Mesenchymal stem cell (in vitro differentiated cells and primary cell): Measurements from ENCODE around the gene NEK11.

Experiments
- DNase-seq: peaks from one replicate; pipeline ENCODE4 v3.0.0-alpha.2; 2013
- H2AFZ ChIP-seq: one replicate; pipeline ENCODE4 v1.6.1; 2013; ENCODE audit warnings: low read depth, mild to moderate bottlenecking, control low read depth, inconsistent platforms, low read length, moderate library complexity
- H2AK5ac ChIP-seq: 2 replicates; pipeline ENCODE4 v1.6.1; 2013; ENCODE audit warnings: low read length, moderate library complexity, mild to moderate bottlenecking, inconsistent platforms; ENCODE audit not compliant: severe bottlenecking
- H2BK120ac ChIP-seq: one replicate; pipeline ENCODE4 v1.6.1; 2013; ENCODE audit warnings: low read depth, mild to moderate bottlenecking, inconsistent platforms, low read length, moderate library complexity
- H2BK12ac ChIP-seq, 2 experiments: one replicate each; pipeline ENCODE4 v1.6.1; 2013; ENCODE audit warnings: inconsistent platforms in 2 of 2, low read length in 2 of 2, mild to moderate bottlenecking in 2 of 2, moderate library complexity in 2 of 2, control low read depth in 1 of 2
- H2BK15ac ChIP-seq: one replicate; pipeline ENCODE4 v1.6.1; 2013; ENCODE audit warnings: mild to moderate bottlenecking, low read depth, inconsistent platforms; ENCODE audit not compliant: poor library complexity, severe bottlenecking
- H2BK5ac ChIP-seq: 2 replicates; pipeline ENCODE4 v1.6.1; 2013; ENCODE audit warnings: low read depth, mild to moderate bottlenecking, low read length, control low read depth, inconsistent platforms; ENCODE audit not compliant: poor library complexity, severe bottlenecking
- H3K14ac ChIP-seq, 2 experiments: one replicate each; pipeline ENCODE4 v1.6.1; 2013; ENCODE audit warnings: inconsistent platforms in 2 of 2, low read length in 2 of 2, control low read depth in 1 of 2, mild to moderate bottlenecking in 1 of 2, moderate library complexity in 1 of 2
- H3K18ac ChIP-seq, 2 experiments: one replicate each; pipeline ENCODE4 v1.6.1; 2013; ENCODE audit warnings: inconsistent platforms in 2 of 2, low read length in 2 of 2, control low read depth in 1 of 2, low read depth in 1 of 2, mild to moderate bottlenecking in 1 of 2
- H3K23ac ChIP-seq, 2 experiments: one replicate each; pipeline ENCODE4 v1.6.1; 2013; ENCODE audit warnings: inconsistent platforms in 2 of 2, low read length in 2 of 2, mild to moderate bottlenecking in 2 of 2, moderate library complexity in 2 of 2, control low read depth in 1 of 2
- H3K27ac ChIP-seq: 2 replicates; pipeline ENCODE4 v1.5.1; 2013; ENCODE audit warnings: mild to moderate bottlenecking, moderate library complexity, low read length, control low read depth, inconsistent platforms; ENCODE audit not compliant: poor library complexity, severe bottlenecking
- H3K27me3 ChIP-seq, 2 experiments: 2 replicates each; pipeline versions ENCODE4 v1.6.1 to v1.7.0; 2013; ENCODE audit warnings: low read length in 2 of 2, mild to moderate bottlenecking in 2 of 2, moderate library complexity in 2 of 2, control low read depth in 1 of 2, inconsistent platforms in 1 of 2; ENCODE audit not compliant: control insufficient read depth in 1 of 2, insufficient read depth in 1 of 2
- H3K36me3 ChIP-seq, 2 experiments: 2 replicates each; pipeline versions ENCODE4 v1.6.1 to v1.7.0; 2013; ENCODE audit warnings: low read length in 2 of 2, control low read depth in 1 of 2, inconsistent platforms in 1 of 2, low read depth in 1 of 2, mild to moderate bottlenecking in 1 of 2; ENCODE audit not compliant: insufficient read depth in 2 of 2, control insufficient read depth in 1 of 2
- H3K4ac ChIP-seq, 2 experiments: one replicate each; pipeline ENCODE4 v1.6.1; 2013; ENCODE audit warnings: inconsistent platforms in 2 of 2, low read length in 2 of 2, mild to moderate bottlenecking in 2 of 2, moderate library complexity in 2 of 2, control low read depth in 1 of 2, low read depth in 1 of 2
- H3K4me1 ChIP-seq: 2 replicates; pipeline ENCODE4 v1.6.1; 2013; ENCODE audit warnings: low read depth, low read length, control low read depth; ENCODE audit not compliant: control insufficient read depth, insufficient read depth
- H3K4me2 ChIP-seq: 2 replicates; pipeline ENCODE4 v1.6.1; 2013; ENCODE audit warnings: low read length, mild to moderate bottlenecking, inconsistent platforms; ENCODE audit not compliant: poor library complexity, severe bottlenecking
- H3K4me3 ChIP-seq, 2 experiments: 2 replicates each; pipeline versions ENCODE4 v1.5.1 to v1.7.0; 2013; ENCODE audit warnings: low read length in 2 of 2, mild to moderate bottlenecking in 2 of 2, control low read depth in 1 of 2, low read depth in 1 of 2; ENCODE audit not compliant: insufficient read depth in 1 of 2
- H3K79me1 ChIP-seq: replicated peaks from 2 replicates; pipeline ENCODE4 v1.6.1; 2013; ENCODE audit warnings: mild to moderate bottlenecking, control low read depth, low read length, inconsistent platforms; ENCODE audit not compliant: poor library complexity, severe bottlenecking
- H3K9ac ChIP-seq: 2 replicates; pipeline ENCODE4 v1.7.0; 2013; ENCODE audit warnings: mild to moderate bottlenecking, low read length, moderate library complexity
- H3K9me3 ChIP-seq: 2 replicates; pipeline ENCODE4 v1.7.0; 2013; ENCODE audit warnings: mild to moderate bottlenecking, low read length; ENCODE audit not compliant: control insufficient read depth
- H4K8ac ChIP-seq: one replicate; pipeline ENCODE4 v1.6.1; 2013; ENCODE audit warnings: inconsistent platforms, mild to moderate bottlenecking, low read length, moderate library complexity
- H4K91ac ChIP-seq: one replicate; pipeline ENCODE4 v1.6.1; 2013; ENCODE audit warnings: mild to moderate bottlenecking, low read length, inconsistent platforms
- WGBS: methylation state at CpG from one replicate; pipeline ENCODE4 v1.1.7; 2013; ENCODE audit warnings: mixed read lengths; 5-methylcytosine and 5-hydroxymethylcytosine counted together

NEK11 gene

GRCh38 chr3:131231710-131232389 lies 205.2 kb downstream of the NEK11 start:
- H2BK120ac ChIP-seq: no peak overlapping the region
- no peaks in the 10 kb centered on the region for H3K79me1 ChIP-seq
- H3K4ac ChIP-seq: no peak overlapping the region
- H2AFZ ChIP-seq: no peak overlapping the region
- no peak overlapping the region for H3K9ac ChIP-seq
- WGBS: 66% methylated on average over 3 of the region's 3 CpGs
- H3K27me3 ChIP-seq: no peaks in the 10 kb centered on the region
- no peaks in the 10 kb centered on the region for H3K4me1 ChIP-seq
- H3K14ac ChIP-seq: no peak overlapping the region
- H4K8ac ChIP-seq: no peak overlapping the region
- no peak overlapping the region for H3K27ac ChIP-seq
- H4K91ac ChIP-seq: no peak overlapping the region
- H2BK12ac ChIP-seq: no peak overlapping the region
- DNase-seq: no peak
- no peak overlapping the region for H3K23ac ChIP-seq
- no peak overlapping the region for H2BK15ac ChIP-seq
- H2BK5ac ChIP-seq: no peak overlapping the region
- H2AK5ac ChIP-seq: no peak overlapping the region
- no peaks in the 10 kb centered on the region for H3K9me3 ChIP-seq
- no peak overlapping the region for H3K4me2 ChIP-seq
- no peak overlapping the region for H3K4me3 ChIP-seq
- no peak overlapping the region for H3K18ac ChIP-seq
- no peaks in the 10 kb centered on the region for H3K36me3 ChIP-seq

GRCh38 chr3:131232711-131233267 lies 206.1 kb downstream of the NEK11 start:
- Histone ChIP-seq H4K8ac (no peak overlapping the region), H2BK15ac (no peak overlapping the region), H2AFZ (no peak overlapping the region), H3K4me3 (no peak overlapping the region), H4K91ac (no peak overlapping the region), H3K18ac (no peak overlapping the region), H3K14ac (peak overlapping the region in 1 of 2 experiments; percentile 39), H2BK5ac (no peak overlapping the region), H2BK12ac (no peak overlapping the region), H2AK5ac (no peak overlapping the region), H3K4me1 (no peaks in the 10 kb centered on the region), H3K36me3 (no peaks in the 10 kb centered on the region), H3K23ac (peak overlapping the region in 1 of 2 experiments; percentile 50), H3K79me1 (no peaks in the 10 kb centered on the region), H3K27me3 (no peaks in the 10 kb centered on the region), H3K9ac (no peak overlapping the region), H3K4me2 (no peak overlapping the region), H3K27ac (no peak overlapping the region), H3K4ac (no peak overlapping the region), H2BK120ac (no peak overlapping the region), H3K9me3 (no peaks in the 10 kb centered on the region)
- no peak for DNase-seq
- WGBS: 94% methylated on average over 3 of the region's 3 CpGs

GRCh38 chr3:131233900-131234668 lies 207.4 kb downstream of the NEK11 start:
- H4K8ac ChIP-seq: no peak overlapping the region
- H2BK120ac ChIP-seq: no peak overlapping the region
- no peak overlapping the region for H3K18ac ChIP-seq
- H3K27ac ChIP-seq: no peak overlapping the region
- H3K4me1 ChIP-seq: no peaks in the 10 kb centered on the region
- H3K36me3 ChIP-seq: no peaks in the 10 kb centered on the region
- no peak overlapping the region for H2BK15ac ChIP-seq
- no peak overlapping the region for H4K91ac ChIP-seq
- H3K4me2 ChIP-seq: no peak overlapping the region
- no peak overlapping the region for H3K9ac ChIP-seq
- 87% methylated on average over 5 of the region's 5 CpGs for WGBS
- H3K14ac ChIP-seq: no peak overlapping the region
- H2AK5ac ChIP-seq: no peak overlapping the region
- DNase-seq: no peak
- H3K9me3 ChIP-seq: no peaks in the 10 kb centered on the region
- H3K23ac ChIP-seq: no peak overlapping the region
- no peaks in the 10 kb centered on the region for H3K27me3 ChIP-seq
- no peak overlapping the region for H2BK5ac ChIP-seq
- no peak overlapping the region for H2BK12ac ChIP-seq
- no peak overlapping the region for H3K4ac ChIP-seq
- no peak overlapping the region for H2AFZ ChIP-seq
- H3K79me1 ChIP-seq: no peaks in the 10 kb centered on the region
- no peak overlapping the region for H3K4me3 ChIP-seq

- no peak overlapping the region for H3K9ac ChIP-seq
- DNase-seq: no peak
- H3K27ac ChIP-seq: no peak overlapping the region
- H3K9me3 ChIP-seq: no peaks in the 10 kb centered on the region
- no peak overlapping the region for H2AK5ac ChIP-seq
- H3K27me3 ChIP-seq: no peaks in the 10 kb centered on the region
- H3K23ac ChIP-seq: no peak overlapping the region
- H3K79me1 ChIP-seq: no peaks in the 10 kb centered on the region
- H2BK12ac ChIP-seq: no peak overlapping the region
- H3K4me2 ChIP-seq: no peak overlapping the region
- H3K18ac ChIP-seq: no peak overlapping the region
- no peak overlapping the region for H3K4me3 ChIP-seq
- H3K4ac ChIP-seq: no peak overlapping the region
- H2AFZ ChIP-seq: no peak overlapping the region
- H3K4me1 ChIP-seq: no peaks in the 10 kb centered on the region
- H2BK5ac ChIP-seq: no peak overlapping the region
- no peak overlapping the region for H4K91ac ChIP-seq
- H2BK15ac ChIP-seq: no peak overlapping the region
- H3K14ac ChIP-seq: no peak overlapping the region
- H3K36me3 ChIP-seq: no peaks in the 10 kb centered on the region
- no peak overlapping the region for H2BK120ac ChIP-seq
- WGBS: 91% methylated on average over 6 of the region's 6 CpGs
- H4K8ac ChIP-seq: no peak overlapping the region
Observed at GRCh38 chr3:131236421-131236820, 209.7 kb downstream of the NEK11 start.
